OCI-LY7 (cell line): ENCODE results near the gene SOBP. TPM values are rescaled to one million over a fixed set of nuclear protein-coding genes. Genes with fewer than 3 reads are reported as not detected.
A peak's percentile ranks its signal among the peaks of the same experiment; 100 is the strongest.

Experiments
- BruUV-seq: library from RNA; stranded (reverse); fragments of 400-500 nt; replicated peaks from 2 replicates; lab custom pipeline; 2021; lab: Mats Ljungman, UMichigan
- CTCF ChIA-PET: fragments of 300-600 bp; sonication (Branson Sonifier 250); formaldehyde crosslinking; loops from one replicate; lab custom pipeline; 2022; ENCODE audit warnings: antibody characterized with exemption; ENCODE audit not compliant: unreplicated experiment; lab: Charles Lee
- POLR2A ChIA-PET: fragments of 300-600 bp; sonication (Branson Sonifier 250); formaldehyde crosslinking; loops from one replicate; lab custom pipeline; 2022; ENCODE audit warnings: antibody characterized with exemption; lab: Charles Lee
- DNase-seq: peaks from one replicate; pipeline ENCODE4 v3.0.0-alpha.2; 2015; ENCODE audit warnings: low spot score
- H2AFZ ChIP-seq: fragments of 200-600 bp; sonication (generic), shearing (Covaris generic); 2 replicates; pipeline ENCODE4 v1.6.1; 2014; ENCODE audit warnings: mild to moderate bottlenecking, antibody characterized with exemption, low read length, moderate library complexity
- H3K27ac ChIP-seq: fragments of 200-600 bp; sonication (generic); 2 replicates; pipeline ENCODE4 v1.5.1; 2014; ENCODE audit warnings: mixed run types, low read depth, mild to moderate bottlenecking, moderate library complexity, low read length, inconsistent platforms; ENCODE audit not compliant: poor library complexity, severe bottlenecking
- H3K36me3 ChIP-seq: fragments of 200-600 bp; sonication (generic); 2 replicates; pipeline ENCODE4 v1.6.1; 2014; ENCODE audit warnings: mild to moderate bottlenecking, antibody characterized with exemption, low read length, moderate library complexity, mixed read lengths; ENCODE audit not compliant: insufficient read depth
- H3K4me1 ChIP-seq: fragments of 200-600 bp; sonication (generic); 2 replicates; pipeline ENCODE4 v1.5.1; 2014; ENCODE audit warnings: mild to moderate bottlenecking, low read length; ENCODE audit not compliant: insufficient read depth, poor library complexity, severe bottlenecking
- H3K4me2 ChIP-seq: fragments of 200-600 bp; sonication (generic); 2 replicates; pipeline ENCODE4 v1.6.1; 2014; ENCODE audit warnings: mild to moderate bottlenecking, low read length
- H3K4me3 ChIP-seq: fragments of 200-600 bp; sonication (generic); 2 replicates; pipeline ENCODE4 v1.5.1; 2014; ENCODE audit warnings: mild to moderate bottlenecking, low read depth, low read length; ENCODE audit not compliant: poor library complexity, severe bottlenecking
- H3K79me2 ChIP-seq: fragments of 200-600 bp; sonication (generic); 2 replicates; pipeline ENCODE4 v1.6.1; 2016; ENCODE audit warnings: low read depth, mild to moderate bottlenecking, low read length, moderate library complexity, mixed read lengths; ENCODE audit not compliant: insufficient read depth
- H3K9me2 ChIP-seq: fragments of 200-600 bp; sonication (generic); 2 replicates; pipeline ENCODE4 v1.6.1; 2016; ENCODE audit warnings: mild to moderate bottlenecking, low read length, mixed read lengths; ENCODE audit not compliant: insufficient read depth
- H3K9me3 ChIP-seq: fragments of 200-600 bp; sonication (generic); 2 replicates; pipeline ENCODE4 v1.6.1; 2014; ENCODE audit warnings: mild to moderate bottlenecking, mixed run types, low read length, mixed read lengths
- H4K20me1 ChIP-seq: fragments of 200-600 bp; sonication (generic); 2 replicates; pipeline ENCODE4 v1.6.1; 2014; ENCODE audit warnings: mild to moderate bottlenecking, antibody characterized with exemption, low read length, moderate library complexity, mixed read lengths; ENCODE audit not compliant: insufficient read depth
- EZH2phosphoT487 ChIP-seq: fragments of 200-600 bp; sonication (generic); IDR thresholded peaks from 2 replicates; pipeline ENCODE4 v1.6.1; 2018; ENCODE audit warnings: low read depth, borderline replicate concordance, mild to moderate bottlenecking, mixed run types, antibody characterized with exemption, low read length, moderate library complexity, mixed read lengths
- intact Hi-C: fragments of 100-400 bp; cut with micrococcal nuclease; formaldehyde crosslinking; loops from one replicate; pipeline ENCODE4 v1.10.0; 2022; ENCODE audit not compliant: unreplicated experiment
- total RNA-seq, 2 experiments: library from RNA; depleted of rRNA in 1 of 2; stranded (reverse); fragments of >200 nt in 1 of 2; shearing (Covaris generic) in 1 of 2; gene quantifications; 2 replicates each; pipeline ENCODE4 v1.2.3, GENCODE V29; 2014 to 2022
- TF ChIP-seq, protein P1 (sequence below): fragments of 200-600 bp; sonication (generic); conservative IDR thresholded peaks from 2 replicates; pipeline ENCODE4 v1.5.1; 2014; ENCODE audit warnings: mild to moderate bottlenecking, antibody characterized with exemption, low read length, moderate library complexity, mixed read lengths

SOBP gene
- total RNA-seq, 2 experiments from 2014 or later = 21.5 to 29.4 TPM

DNA sequence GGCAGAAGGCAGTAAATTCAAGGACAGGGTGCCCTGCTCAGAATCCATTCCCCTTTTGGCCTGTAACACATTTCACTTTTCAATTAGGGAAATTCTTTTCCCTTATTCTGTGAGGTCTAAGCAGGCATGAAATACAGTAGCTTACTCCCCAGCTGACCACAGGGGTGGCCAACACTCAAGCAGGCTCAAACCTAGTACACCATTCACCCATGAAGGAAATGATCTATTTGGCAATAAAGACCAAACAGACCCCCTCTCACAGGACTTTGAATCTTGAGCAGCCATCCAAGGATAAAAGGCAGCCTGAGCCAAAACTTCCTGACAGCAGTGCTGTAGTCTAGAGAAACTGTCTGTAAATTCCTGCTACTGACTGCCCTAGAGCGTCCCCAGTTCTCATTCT is 48.2 kb upstream of the SOBP start:
- Histone ChIP-seq H3K4me3 (no peak overlapping the region), H3K36me3 (peaks cover 39% of the 10 kb centered on the region), H2AFZ (no peak overlapping the region), H3K9me3 (peaks cover 12% of the 10 kb centered on the region; the same call in 1 of the 2 replicates), H3K4me1 (no peaks in the 10 kb centered on the region), H3K9me2 (no peaks in the 10 kb centered on the region), H3K27ac (no peak overlapping the region), H3K4me2 (no peak overlapping the region), H4K20me1 (no peaks in the 10 kb centered on the region), H3K79me2 (0 out of 2 replicates have a peak, but pooled peaks cover 7% of the 10 kb centered on the region)
- no peak for DNase-seq
- ChIA-PET CTCF (no interaction called here), POLR2A (no interaction called here)
- TF ChIP-seq, protein P1, sequence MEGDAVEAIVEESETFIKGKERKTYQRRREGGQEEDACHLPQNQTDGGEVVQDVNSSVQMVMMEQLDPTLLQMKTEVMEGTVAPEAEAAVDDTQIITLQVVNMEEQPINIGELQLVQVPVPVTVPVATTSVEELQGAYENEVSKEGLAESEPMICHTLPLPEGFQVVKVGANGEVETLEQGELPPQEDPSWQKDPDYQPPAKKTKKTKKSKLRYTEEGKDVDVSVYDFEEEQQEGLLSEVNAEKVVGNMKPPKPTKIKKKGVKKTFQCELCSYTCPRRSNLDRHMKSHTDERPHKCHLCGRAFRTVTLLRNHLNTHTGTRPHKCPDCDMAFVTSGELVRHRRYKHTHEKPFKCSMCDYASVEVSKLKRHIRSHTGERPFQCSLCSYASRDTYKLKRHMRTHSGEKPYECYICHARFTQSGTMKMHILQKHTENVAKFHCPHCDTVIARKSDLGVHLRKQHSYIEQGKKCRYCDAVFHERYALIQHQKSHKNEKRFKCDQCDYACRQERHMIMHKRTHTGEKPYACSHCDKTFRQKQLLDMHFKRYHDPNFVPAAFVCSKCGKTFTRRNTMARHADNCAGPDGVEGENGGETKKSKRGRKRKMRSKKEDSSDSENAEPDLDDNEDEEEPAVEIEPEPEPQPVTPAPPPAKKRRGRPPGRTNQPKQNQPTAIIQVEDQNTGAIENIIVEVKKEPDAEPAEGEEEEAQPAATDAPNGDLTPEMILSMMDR = no peak
- no peak for TF ChIP-seq EZH2phosphoT487
- intact Hi-C loops = no loop called here
- no TSS peak for BruUV-seq

DNA sequence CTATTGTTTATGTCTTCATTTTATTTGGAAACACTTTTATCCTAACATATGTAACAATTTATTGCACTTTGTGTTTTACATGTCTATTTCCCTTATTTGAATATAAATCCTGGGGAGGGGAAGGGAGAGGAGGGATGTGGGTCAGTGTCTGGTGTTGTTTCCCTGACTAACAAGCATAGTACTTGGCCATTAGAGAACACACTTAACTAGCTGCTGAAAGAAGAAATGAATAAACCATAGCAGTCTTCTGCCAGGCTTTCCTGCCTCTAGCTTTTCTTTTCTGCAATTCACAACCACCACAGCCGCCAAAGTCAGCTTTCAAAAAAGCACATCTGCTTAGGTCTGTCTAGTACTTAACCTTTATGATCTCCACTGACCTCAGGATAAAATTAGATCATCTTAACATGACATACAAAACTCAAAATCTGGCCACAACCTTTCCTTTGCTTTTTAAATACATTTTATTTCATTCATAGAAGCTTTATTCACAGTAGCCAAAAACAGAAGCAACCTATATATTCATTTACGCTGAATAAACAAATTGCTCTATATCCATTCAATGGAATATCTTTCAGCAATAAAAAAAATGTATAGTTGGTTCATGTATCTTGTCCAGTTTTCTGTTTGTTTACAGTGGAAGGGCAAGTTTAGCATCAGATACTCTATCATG is 46.8 kb upstream of the SOBP start:
- Histone ChIP-seq H2AFZ (no peak overlapping the region), H3K4me2 (no peak overlapping the region), H3K27ac (no peak overlapping the region), H4K20me1 (no peaks in the 10 kb centered on the region), H3K4me1 (no peaks in the 10 kb centered on the region), H3K9me2 (no peaks in the 10 kb centered on the region), H3K4me3 (no peak overlapping the region), H3K9me3 (peaks cover 20% of the 10 kb centered on the region), H3K36me3 (peaks cover 48% of the 10 kb centered on the region), H3K79me2 (0 out of 2 replicates have a peak, but pooled peaks cover 7% of the 10 kb centered on the region)
- no peak for DNase-seq
- BruUV-seq = TSS peak; percentile 5
- intact Hi-C loops = no loop called here
- POLR2A ChIA-PET = interaction anchor here (0.7 kb wide), 1 partner anchor 91 kb away, joined by 3 read pairs; no protein-coding TSS in a partner anchor
- TF ChIP-seq, protein P1 = no peak
- TF ChIP-seq EZH2phosphoT487 = no peak
- CTCF ChIA-PET = no interaction called here
